ENCODE results near the gene TINCR.

TINCR gene

DNA sequence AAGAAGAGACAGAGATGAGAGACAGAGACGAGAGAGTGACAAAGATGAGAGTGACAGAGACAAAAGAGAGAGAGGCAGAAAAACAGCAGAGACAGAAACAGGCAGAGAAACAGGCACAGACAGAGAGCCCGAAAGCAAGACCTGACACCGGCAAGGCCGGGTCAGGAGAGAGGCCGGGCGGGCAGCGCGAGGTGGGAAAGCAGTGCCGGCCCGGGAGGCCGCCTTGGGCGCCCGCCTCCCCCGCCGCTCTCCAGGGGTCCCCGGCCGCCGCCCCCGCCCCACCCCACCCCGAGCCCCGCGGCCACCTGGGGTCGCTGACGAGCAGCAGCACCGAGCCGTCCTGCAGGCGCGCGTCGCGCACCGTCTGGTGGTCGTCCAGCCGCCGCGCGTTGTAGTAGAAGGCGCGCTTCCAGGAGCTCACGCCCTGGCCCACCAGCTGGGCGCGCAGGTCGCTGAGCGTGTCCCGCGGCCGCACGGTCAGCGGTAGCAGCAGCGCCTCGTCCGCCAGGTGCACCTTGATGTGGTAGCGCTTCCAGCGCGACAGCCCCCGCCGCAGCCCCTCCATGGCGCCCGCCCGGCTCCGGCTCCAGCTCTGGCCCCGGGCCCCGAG lies at the start of gene TINCR:
Gene TINCR, minus strand, starts transcription at position 594 of the 610 bp plus-strand sequence.
- in situ Hi-C loops (cut with HindIII; ENCODE audit: low sequenced_read_pairs), result no loop called here

DNA sequence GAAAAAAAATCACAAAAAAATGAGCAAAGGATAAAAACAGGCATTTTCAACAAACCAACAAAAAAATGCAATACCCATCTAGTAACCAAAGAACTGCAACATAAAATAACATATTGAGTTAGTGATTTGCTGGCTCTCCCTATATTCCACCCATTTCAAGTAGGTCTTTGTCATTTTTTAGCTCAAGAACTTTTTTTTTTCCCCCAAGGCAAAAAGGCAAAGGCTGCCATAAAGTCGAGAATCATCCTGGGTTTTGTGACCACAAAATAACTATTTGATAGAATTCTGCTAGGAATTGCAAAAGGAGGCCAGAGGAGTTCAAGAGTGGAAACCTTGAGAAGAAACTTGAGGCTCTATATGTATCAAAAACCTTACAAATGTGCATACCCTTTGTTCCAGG lies 49.3 kb upstream of the TINCR start:
- in situ Hi-C loops (cut with HindIII; ENCODE audit: low sequenced_read_pairs), result no loop called here

- in situ Hi-C loops (cut with HindIII; ENCODE audit: low sequenced_read_pairs), result no loop called here
Measured at GRCh38 chr19:5615756-5616327, 48.1 kb upstream of the TINCR start.

DNA sequence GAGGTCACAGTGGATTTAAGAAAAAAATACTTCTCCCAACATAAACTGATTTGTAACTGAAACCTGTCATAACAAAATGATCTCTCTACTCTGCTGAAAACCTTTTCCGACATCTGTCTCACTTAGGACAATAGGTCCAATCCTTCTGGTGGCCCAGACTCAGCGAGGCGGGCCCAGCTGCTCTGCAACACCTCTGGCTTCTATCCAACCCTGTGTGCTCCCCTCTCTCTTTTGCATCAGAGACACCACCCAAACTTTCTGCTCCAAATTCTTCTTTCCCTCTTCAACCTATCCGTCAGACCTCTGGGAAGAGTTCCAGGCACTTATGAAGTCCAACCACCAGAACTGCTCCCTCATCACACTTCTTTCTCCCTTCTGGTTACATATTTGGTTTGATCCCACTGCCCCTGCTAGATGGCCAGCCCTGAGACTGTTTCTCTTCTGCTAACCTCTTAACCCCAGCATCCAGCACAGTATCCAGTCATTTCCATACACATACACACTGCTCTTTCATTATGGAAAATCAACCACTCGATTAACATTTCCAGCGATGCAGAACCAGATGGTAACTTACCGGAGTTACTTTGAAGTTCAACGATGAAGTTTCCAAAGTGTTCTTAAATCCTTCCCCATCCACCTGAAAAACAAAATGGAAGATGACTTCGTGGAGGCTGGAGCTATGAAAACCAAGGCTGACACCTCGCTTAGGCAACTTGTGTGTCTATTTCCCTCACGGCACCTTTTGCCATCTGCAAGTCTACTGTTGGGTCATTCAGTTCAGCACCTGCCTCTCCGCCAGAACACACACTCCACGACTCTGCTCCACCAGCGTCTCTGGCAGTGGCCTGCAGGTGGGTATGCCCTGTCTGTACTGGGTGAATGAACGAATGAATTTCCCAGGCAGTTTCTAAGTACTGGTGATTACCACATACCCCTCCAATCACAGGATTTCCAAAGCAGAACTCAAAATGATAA lies 45.4 kb upstream of the TINCR start:
- in situ Hi-C loops (cut with HindIII; ENCODE audit: low sequenced_read_pairs), result no loop called here

GRCh38 chr19:5609881-5610448 lies 42.2 kb upstream of the TINCR start:
- in situ Hi-C loops (cut with HindIII; ENCODE audit: low sequenced_read_pairs), result loop anchor here (10.0 kb wide), 2 partner anchors 235 to 355 kb away; no protein-coding TSS in a partner anchor

DNA sequence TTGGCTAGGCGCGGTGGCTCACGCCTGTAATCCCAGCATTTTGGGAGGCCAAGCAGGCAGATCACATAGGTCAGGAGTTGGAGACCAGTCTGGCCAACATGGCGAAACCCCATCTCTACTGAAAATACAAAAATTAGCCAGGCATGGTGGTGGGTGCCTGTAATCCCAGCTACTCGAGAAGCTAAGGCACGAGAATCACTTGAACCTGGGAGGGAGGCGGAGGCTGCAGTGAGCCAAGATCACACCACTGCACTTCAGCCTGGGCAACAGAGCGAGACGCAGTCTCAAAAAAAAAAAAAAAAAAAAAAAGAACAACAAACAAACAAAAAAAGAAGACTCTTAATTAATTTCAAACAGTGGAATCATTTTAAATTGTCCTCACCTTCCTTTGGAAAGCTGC lies 41.0 kb upstream of the TINCR start:
- in situ Hi-C loops (cut with HindIII; ENCODE audit: low sequenced_read_pairs), result loop anchor here (10.0 kb wide), 2 partner anchors 234 to 354 kb away; no protein-coding TSS in a partner anchor

DNA sequence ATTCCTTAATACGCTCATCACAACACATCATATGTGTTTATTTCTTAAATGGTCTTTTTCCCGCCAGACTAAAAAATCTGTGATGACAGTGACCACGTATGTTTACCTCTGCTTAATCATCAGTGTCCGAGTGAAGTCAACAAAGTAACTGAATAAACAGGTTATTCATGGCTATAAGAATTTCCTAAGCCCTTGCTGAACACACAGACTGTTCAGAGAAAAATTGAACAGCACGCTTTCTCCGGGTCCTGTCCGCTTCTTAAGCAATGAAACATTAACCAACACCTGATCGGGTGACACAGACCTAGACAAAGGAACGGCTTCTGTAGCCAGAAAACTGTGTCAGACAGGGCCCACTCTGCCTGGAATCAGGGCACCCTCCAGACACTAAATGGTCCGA lies 40.5 kb upstream of the TINCR start:
- in situ Hi-C loops (cut with HindIII; ENCODE audit: low sequenced_read_pairs), result loop anchor here (10.0 kb wide), 2 partner anchors 233 to 353 kb away; no protein-coding TSS in a partner anchor

DNA sequence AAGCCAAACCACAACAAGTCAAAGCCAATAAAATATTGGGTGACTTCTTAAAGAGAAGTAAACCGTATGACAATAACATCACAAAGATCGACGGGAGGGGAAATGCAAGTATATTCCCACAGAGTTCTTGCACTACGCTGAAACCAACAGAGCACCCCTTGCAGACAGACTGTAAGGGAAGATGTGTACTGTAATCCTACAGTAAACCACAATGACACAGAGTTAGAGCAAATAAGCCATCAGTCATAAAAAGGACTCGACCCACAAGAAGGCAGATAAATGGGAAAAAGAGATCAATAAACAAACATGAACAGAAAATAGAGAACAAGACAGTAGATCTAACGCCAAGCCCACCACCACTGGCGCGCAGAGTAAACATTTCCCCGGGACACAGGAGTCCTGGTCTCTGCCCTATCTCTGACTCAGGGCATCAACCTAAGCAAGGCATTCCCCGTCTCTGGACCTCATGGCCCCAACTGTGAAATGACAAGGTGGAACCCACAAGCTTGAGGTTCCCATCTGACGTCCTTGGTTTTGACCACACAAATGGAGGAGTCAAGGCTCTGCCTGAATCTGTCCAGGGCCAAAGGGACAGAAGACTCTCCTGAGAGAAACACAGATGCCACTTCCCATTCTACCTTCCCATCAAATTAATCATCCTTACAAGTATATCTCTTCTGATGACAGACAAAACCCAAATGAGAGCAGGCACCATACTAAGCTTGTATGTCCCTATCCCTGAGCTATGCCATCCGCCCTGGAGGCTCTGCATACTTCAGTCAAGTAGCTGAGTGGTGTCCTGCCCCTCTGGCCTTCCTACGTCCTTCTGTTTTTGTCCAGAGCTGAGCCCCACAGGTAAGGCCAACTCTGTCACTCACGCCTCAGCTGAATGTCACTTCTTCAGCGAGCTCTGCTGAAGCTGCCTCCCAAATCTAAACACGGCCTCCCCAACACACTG lies 39.8 kb upstream of the TINCR start:
- in situ Hi-C loops (cut with HindIII; ENCODE audit: low sequenced_read_pairs), result loop anchor here (10.0 kb wide), 2 partner anchors 233 to 353 kb away; no protein-coding TSS in a partner anchor

DNA sequence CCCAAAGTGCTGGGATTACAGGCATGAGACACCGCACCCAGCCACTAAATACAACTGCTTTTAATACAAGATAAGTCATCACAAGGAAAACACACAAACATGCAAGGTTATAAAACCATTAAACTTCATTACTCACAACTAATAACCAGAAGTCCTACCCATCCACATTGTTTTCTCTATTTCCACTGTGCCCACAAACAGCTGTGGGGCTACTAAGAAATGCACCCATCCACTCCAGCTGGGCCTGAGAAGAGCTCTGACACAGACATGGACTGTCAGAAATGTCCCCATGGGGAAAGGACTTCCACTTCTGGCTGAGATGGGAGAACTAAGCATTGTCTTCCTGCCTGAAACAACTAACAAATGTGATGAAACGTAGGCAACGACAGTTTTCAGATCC lies 37.6 kb upstream of the TINCR start:
- in situ Hi-C loops (cut with HindIII; ENCODE audit: low sequenced_read_pairs), result loop anchor here (10.0 kb wide), 2 partner anchors 231 to 351 kb away; no protein-coding TSS in a partner anchor

DNA sequence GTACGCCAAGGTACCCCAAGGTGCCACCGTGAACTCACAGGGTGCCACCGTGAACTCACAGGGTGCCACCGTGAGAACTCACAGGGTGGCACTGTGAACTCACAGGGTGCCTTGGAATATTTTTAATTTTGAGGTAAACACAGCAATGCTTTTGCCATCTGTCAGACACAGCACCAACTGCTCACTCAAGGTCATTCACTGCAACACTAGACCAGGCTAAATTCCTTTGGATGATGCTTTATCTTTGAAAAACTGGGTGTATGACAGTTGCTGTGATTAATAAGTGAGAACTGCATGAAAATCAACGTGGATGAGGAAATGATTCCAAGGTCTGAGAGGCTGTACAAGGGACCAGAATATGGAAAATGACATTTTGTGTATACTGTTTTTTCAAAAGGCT lies 35.9 kb upstream of the TINCR start:
- in situ Hi-C loops (cut with HindIII; ENCODE audit: low sequenced_read_pairs), result loop anchor here (5.0 to 10.0 kb wide), 3 partner anchors 49 to 349 kb away; no protein-coding TSS in a partner anchor

DNA sequence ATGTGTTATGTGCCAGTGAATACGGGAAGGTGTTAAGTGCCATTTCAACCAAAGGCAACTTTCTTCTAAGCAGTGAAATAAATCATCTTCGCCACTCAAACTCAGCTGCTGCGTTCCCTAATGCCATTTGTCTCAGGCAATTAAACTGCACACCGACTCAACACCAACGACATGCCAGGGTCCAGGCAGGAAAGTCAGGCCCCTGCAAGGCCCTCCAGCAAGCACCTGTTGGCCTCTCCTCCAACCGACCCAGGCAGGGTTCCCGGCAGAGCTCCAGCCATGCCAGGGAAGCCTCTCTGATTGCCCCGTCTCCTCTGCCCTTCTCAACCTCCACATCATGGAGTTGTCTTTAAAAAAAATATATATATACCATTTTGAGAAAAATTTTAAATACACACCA lies 33.0 kb upstream of the TINCR start:
- in situ Hi-C loops (cut with HindIII; ENCODE audit: low sequenced_read_pairs), result loop anchor here (5.0 to 10.0 kb wide), 3 partner anchors 52 to 346 kb away; no protein-coding TSS in a partner anchor

DNA sequence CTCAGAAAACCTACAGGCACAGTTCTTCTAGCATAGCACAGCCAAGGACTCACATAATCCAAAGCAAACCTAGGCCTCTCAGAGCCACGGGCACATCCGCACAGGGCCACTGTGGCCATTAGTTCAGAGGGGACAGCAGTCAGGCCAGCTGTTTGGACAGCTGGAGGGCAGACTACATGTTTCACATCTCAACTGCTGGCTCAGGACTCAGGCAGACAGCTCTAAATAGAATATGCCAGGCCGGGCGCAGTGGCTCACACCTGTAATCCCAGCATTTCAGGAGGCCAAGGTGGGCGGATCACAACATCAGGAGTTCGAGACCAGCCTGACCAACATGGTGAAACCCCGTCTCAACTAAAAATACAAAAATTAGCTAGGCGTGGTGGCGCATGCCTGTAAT lies 28.0 kb upstream of the TINCR start:
- in situ Hi-C loops (cut with HindIII; ENCODE audit: low sequenced_read_pairs), result no loop called here

DNA sequence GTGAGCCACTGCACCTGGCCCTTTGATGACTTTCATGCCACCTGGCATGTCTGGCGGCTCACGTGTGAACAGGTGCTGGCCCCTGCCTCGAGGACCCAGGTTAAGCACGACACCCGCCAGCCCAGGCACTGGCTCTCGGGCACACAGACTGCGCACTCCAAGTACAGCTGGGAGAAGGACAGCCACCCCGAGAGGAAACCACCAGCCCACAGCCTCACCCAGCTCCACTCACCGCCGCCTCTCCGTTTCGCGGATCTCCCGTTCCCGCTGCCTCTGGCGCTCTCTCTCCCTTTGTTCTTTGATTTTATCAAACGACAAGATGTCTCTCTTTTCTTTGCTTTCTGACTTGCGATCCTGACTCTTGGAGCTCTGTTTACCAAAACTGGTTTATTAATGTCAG lies 27.4 kb upstream of the TINCR start:
- in situ Hi-C loops (cut with HindIII; ENCODE audit: low sequenced_read_pairs), result no loop called here

GRCh38 chr19:5594521-5594950 lies 26.8 kb upstream of the TINCR start:
- in situ Hi-C loops (cut with HindIII; ENCODE audit: low sequenced_read_pairs), result no loop called here

GRCh38 chr19:5593343-5594255 lies 25.8 kb upstream of the TINCR start:
- in situ Hi-C loops (cut with HindIII; ENCODE audit: low sequenced_read_pairs), result no loop called here

DNA sequence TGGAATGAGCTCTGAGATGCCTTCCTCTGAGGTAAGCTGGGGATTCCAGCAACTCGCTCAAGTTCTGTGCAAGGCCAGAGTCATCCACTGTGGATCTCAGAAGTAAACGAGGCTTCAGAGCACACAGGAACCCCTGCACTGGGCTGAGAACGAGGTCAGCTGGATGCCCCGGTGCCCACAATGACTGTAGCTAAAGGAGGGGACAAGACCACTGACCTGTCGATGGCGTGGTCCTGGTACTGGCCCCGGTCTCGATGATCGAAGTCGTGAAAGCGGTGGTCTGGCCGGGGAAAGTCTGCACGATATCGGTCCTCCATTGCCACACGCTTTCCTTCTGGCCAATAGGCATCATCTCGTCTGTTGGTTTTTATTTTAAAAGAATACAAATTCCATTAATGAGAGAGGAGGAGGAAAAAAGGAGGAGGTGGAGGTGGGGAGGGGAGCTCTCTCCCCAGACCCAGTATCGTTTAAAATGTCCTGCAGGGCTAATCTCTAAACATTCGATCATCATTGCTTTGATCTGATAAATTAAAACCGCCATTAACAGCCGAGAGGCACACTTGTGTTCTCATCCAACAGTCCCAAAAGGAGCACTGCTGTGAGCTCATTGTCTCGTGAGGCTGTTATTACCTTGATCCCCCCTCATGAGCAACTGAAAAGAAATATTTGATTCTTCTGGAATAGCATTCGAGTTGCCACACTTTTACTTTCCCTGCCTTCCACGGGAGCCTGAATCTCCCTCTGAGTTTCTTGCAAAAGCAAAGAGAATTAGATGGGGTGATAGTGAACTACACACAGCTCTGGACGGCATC lies 25.0 kb upstream of the TINCR start:
- in situ Hi-C loops (cut with HindIII; ENCODE audit: low sequenced_read_pairs), result no loop called here

DNA sequence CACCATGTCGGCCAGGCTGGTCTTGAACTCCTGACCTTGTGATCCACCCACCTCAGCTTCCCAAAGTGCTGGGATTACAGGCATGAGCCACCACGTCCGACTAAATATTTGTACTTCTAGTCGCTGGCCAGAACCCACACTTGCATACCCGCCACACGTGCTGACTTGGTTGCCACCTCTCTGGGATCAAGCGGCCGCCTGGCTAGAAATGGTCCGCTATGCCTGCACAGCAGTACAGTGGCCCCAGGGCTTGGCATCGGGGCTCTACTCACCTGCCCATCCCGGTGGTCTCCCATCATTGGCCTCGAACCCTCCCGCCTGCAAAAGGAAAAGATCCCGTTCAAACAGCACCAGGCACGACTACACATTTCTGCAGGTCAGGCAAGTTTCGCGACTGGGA lies 23.7 kb upstream of the TINCR start:
- in situ Hi-C loops (cut with HindIII; ENCODE audit: low sequenced_read_pairs), result no loop called here

DNA sequence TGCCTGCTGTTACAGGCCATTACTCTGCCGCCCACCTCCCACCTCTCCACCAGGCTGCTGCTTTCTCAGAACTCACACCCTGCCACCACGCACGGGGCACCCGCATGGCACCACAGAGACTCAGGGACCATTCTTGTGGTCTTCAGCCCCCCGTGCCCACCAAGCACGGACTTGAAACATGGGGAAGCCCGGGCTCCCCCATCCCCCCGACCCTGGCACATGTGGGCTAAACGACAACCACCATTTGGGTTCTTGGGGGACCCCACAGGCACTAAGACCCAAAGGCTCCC lies 23.1 kb upstream of the TINCR start:
- in situ Hi-C loops (cut with HindIII; ENCODE audit: low sequenced_read_pairs), result no loop called here

Data from endothelial cell of hepatic sinusoid (primary cell).